ENCODE data around the gene MAP2K5.

DNA sequence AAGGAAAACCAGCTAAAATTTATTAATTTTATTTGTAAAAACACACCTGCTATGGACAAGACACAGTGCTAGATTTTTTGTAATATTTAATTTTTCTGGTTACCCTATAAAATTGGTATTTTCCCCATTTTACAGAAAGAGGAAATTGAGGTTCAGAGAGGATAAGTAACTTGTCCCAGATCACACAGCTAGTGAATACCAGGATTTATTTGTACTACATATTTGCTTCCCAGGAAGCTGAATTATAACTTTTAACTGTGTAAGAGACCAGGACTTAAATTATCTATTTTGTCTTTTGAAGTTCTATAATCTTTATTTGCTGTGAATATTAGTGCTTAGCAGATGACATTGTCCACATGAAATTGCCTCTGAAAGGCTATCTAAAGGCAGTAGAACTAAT lies 49.7 kb downstream of the MAP2K5 start:
- TF ChIP-seq TOX (CRISPR knock-in tag; IDR thresholded peaks at IDR 0.05; ENCODE audit: borderline replicate concordance) (no peak), CREB5 (CRISPR knock-in tag; IDR thresholded peaks at IDR 0.05; ENCODE audit: low read depth) (no peak), PATZ1 (CRISPR knock-in tag; IDR thresholded peaks at IDR 0.05; ENCODE audit: borderline replicate concordance) (no peak), ARNTL (CRISPR knock-in tag; IDR thresholded peaks at IDR 0.05; ENCODE audit: borderline replicate concordance, low read depth) (no peak), GLIS3 (CRISPR knock-in tag; IDR thresholded peaks at IDR 0.05) (no peak), ZC3H10 (CRISPR knock-in tag; IDR thresholded peaks at IDR 0.05) (no peak), ZFP3 (CRISPR knock-in tag; IDR thresholded peaks at IDR 0.05) (no peak)
- TF ChIP-seq, protein P1, sequence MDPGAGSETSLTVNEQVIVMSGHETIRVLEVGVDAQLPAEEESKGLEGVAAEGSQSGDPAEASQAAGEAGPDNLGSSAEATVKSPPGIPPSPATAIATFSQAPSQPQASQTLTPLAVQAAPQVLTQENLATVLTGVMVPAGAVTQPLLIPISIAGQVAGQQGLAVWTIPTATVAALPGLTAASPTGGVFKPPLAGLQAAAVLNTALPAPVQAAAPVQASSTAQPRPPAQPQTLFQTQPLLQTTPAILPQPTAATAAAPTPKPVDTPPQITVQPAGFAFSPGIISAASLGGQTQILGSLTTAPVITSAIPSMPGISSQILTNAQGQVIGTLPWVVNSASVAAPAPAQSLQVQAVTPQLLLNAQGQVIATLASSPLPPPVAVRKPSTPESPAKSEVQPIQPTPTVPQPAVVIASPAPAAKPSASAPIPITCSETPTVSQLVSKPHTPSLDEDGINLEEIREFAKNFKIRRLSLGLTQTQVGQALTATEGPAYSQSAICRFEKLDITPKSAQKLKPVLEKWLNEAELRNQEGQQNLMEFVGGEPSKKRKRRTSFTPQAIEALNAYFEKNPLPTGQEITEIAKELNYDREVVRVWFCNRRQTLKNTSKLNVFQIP (CRISPR knock-in tag; IDR thresholded peaks at IDR 0.05; ENCODE audit: borderline replicate concordance, low read depth) = no peak
